PFSK-1 (cell line): ENCODE results near the gene CCT6B.

ENCODE experiments used
- POLR2AphosphoS5 ChIP-seq: IDR thresholded peaks from 2 replicates; pipeline ENCODE4 v1.6.1; 2012; ENCODE audit warnings: low read depth, mild to moderate bottlenecking, control low read depth, low read length, moderate library complexity
- SIN3A ChIP-seq: IDR thresholded peaks from 2 replicates; pipeline ENCODE4 v1.6.1; 2012; ENCODE audit warnings: mild to moderate bottlenecking, low read length, moderate library complexity, borderline replicate concordance; ENCODE audit not compliant: insufficient read depth
- TAF1 ChIP-seq: IDR thresholded peaks from 2 replicates; pipeline ENCODE4 v1.6.1; 2012; ENCODE audit warnings: low read length, control low read depth, borderline replicate concordance; ENCODE audit not compliant: insufficient read depth
- TF ChIP-seq, protein P1 (sequence below), 2 experiments: IDR thresholded peaks; 2 replicates each; pipeline versions ENCODE4 v1.6.1 to v1.8.0; 2011 to 2012; ENCODE audit warnings: low read depth in 2 of 2, low read length in 2 of 2, control low read depth in 1 of 2, inconsistent platforms in 1 of 2, mild to moderate bottlenecking in 1 of 2, moderate library complexity in 1 of 2; ENCODE audit not compliant: insufficient read depth in 1 of 2

DNA sequence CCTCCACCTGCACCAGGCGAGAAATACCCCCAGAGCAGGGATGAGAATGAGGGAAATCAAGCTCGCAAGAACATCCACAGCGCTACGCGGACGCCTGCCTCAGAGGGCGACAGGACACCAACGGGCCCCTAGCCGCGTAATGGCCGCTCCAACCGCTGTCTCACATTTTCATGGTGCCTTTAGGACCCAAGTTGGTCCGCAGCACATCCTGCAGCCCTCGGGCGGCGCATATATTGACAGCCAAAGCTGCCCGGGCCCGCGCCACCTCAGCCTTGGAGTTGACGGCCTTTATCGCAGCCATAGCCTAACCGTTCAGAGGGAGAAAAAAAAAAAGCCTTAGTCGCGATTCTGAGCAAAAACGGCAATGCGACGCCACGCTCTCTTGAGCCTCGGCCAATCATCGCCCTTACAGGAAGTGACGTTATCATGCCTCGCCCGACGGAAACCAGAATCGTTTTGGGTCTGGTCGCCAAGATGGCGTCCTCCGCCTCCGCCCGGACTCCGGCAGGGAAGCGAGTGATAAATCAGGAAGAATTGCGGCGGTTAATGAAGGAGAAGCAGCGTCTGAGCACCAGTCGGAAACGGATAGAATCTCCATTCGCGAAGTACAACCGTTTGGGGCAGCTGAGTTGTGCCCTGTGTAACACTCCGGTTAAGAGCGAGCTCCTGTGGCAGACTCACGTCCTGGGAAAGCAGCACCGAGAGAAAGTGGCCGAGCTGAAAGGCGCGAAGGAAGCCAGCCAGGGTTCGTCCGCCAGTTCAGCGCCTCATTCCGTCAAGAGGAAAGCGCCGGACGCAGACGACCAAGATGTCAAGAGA is at the start of gene CCT6B, which contains the start of gene ZNF830:
- TF ChIP-seq POLR2AphosphoS5 (peak; percentile 95), TAF1 (peak; percentile 92; the same call in 1 of the 2 replicates), SIN3A (no peak)
- TF ChIP-seq, protein P1, sequence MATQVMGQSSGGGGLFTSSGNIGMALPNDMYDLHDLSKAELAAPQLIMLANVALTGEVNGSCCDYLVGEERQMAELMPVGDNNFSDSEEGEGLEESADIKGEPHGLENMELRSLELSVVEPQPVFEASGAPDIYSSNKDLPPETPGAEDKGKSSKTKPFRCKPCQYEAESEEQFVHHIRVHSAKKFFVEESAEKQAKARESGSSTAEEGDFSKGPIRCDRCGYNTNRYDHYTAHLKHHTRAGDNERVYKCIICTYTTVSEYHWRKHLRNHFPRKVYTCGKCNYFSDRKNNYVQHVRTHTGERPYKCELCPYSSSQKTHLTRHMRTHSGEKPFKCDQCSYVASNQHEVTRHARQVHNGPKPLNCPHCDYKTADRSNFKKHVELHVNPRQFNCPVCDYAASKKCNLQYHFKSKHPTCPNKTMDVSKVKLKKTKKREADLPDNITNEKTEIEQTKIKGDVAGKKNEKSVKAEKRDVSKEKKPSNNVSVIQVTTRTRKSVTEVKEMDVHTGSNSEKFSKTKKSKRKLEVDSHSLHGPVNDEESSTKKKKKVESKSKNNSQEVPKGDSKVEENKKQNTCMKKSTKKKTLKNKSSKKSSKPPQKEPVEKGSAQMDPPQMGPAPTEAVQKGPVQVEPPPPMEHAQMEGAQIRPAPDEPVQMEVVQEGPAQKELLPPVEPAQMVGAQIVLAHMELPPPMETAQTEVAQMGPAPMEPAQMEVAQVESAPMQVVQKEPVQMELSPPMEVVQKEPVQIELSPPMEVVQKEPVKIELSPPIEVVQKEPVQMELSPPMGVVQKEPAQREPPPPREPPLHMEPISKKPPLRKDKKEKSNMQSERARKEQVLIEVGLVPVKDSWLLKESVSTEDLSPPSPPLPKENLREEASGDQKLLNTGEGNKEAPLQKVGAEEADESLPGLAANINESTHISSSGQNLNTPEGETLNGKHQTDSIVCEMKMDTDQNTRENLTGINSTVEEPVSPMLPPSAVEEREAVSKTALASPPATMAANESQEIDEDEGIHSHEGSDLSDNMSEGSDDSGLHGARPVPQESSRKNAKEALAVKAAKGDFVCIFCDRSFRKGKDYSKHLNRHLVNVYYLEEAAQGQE (IDR thresholded peaks at IDR 0.05; ENCODE audit: insufficient read depth in 1 of 2, low read depth in 2 of 2, low read length in 2 of 2): 0 out of 4 replicates have a peak, but pooled peaks of 1 of the 2 experiments have one; percentile 36
